ENCODE data around the gene EPB41L1. TPM values are rescaled to one million over a fixed set of nuclear protein-coding genes. Genes with fewer than 3 reads are reported as not detected.

The EPB41L1 gene
- polyA plus RNA-seq, 1 donor from 2014 or later, result 38.2 TPM

DNA sequence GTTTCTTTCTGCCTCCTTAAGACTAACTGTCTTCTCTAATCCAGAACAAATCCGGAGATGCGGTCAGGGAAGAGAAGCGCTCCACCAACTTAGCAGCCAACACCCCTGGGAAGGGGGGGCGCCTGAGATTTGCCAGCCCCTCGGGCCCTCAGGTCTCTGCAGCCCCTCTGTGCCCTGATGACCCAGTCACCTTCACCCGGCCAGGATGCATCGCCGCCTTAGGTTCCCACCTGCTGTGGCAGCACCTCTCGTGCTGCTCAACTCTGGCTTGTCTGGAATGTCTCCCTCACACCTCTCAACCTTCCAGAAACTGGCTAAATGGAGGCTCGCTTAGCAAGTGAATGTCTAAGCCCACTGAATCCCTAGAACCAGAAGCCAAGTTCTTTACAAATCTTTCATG, 53.7 kb downstream of the EPB41L1 start:
- H3K9me2 ChIP-seq (ENCODE audit: insufficient read depth, low read length), result no peaks in the 10 kb centered on the region
- no peaks in the 10 kb centered on the region for H4K20me1 ChIP-seq (ENCODE audit: insufficient read depth)
- no peak overlapping the region for H3K4me3 ChIP-seq (ENCODE audit: low read length)
- H3K36me3 ChIP-seq (ENCODE audit: insufficient read depth, low read length), result no peaks in the 10 kb centered on the region
- H3K79me2 ChIP-seq (replicated peaks; ENCODE audit: insufficient read depth, low read length), result no peaks in the 10 kb centered on the region
- H3K9ac ChIP-seq (ENCODE audit: low read length), result no peak overlapping the region
- no peaks in the 10 kb centered on the region for H3K27me3 ChIP-seq (ENCODE audit: insufficient read depth, low read depth, low read length)
- H3K9me3 ChIP-seq (ENCODE audit: low read length), result no peaks in the 10 kb centered on the region
- TF ChIP-seq MXI1 (conservative IDR thresholded peaks at IDR 0.05; ENCODE audit: poor library complexity, severe bottlenecking) (no peak), TAF1 (IDR thresholded peaks at IDR 0.05; ENCODE audit: low read depth) (no peak), SMC3 (conservative IDR thresholded peaks at IDR 0.05; ENCODE audit: poor library complexity) (no peak), POLR2AphosphoS5 (IDR thresholded peaks at IDR 0.05) (no peak), EZH2 (IDR thresholded peaks at IDR 0.05; ENCODE audit: borderline replicate concordance, insufficient read depth, low read length, poor library complexity, severe bottlenecking) (no peak), RAD21 (conservative IDR thresholded peaks at IDR 0.05) (no peak), EP300 (conservative IDR thresholded peaks at IDR 0.05; ENCODE audit: poor library complexity, severe bottlenecking) (no peak)
- TF ChIP-seq, protein P1, sequence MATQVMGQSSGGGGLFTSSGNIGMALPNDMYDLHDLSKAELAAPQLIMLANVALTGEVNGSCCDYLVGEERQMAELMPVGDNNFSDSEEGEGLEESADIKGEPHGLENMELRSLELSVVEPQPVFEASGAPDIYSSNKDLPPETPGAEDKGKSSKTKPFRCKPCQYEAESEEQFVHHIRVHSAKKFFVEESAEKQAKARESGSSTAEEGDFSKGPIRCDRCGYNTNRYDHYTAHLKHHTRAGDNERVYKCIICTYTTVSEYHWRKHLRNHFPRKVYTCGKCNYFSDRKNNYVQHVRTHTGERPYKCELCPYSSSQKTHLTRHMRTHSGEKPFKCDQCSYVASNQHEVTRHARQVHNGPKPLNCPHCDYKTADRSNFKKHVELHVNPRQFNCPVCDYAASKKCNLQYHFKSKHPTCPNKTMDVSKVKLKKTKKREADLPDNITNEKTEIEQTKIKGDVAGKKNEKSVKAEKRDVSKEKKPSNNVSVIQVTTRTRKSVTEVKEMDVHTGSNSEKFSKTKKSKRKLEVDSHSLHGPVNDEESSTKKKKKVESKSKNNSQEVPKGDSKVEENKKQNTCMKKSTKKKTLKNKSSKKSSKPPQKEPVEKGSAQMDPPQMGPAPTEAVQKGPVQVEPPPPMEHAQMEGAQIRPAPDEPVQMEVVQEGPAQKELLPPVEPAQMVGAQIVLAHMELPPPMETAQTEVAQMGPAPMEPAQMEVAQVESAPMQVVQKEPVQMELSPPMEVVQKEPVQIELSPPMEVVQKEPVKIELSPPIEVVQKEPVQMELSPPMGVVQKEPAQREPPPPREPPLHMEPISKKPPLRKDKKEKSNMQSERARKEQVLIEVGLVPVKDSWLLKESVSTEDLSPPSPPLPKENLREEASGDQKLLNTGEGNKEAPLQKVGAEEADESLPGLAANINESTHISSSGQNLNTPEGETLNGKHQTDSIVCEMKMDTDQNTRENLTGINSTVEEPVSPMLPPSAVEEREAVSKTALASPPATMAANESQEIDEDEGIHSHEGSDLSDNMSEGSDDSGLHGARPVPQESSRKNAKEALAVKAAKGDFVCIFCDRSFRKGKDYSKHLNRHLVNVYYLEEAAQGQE (IDR thresholded peaks at IDR 0.05; ENCODE audit: borderline replicate concordance), result no peak
- TF ChIP-seq, protein P2, sequence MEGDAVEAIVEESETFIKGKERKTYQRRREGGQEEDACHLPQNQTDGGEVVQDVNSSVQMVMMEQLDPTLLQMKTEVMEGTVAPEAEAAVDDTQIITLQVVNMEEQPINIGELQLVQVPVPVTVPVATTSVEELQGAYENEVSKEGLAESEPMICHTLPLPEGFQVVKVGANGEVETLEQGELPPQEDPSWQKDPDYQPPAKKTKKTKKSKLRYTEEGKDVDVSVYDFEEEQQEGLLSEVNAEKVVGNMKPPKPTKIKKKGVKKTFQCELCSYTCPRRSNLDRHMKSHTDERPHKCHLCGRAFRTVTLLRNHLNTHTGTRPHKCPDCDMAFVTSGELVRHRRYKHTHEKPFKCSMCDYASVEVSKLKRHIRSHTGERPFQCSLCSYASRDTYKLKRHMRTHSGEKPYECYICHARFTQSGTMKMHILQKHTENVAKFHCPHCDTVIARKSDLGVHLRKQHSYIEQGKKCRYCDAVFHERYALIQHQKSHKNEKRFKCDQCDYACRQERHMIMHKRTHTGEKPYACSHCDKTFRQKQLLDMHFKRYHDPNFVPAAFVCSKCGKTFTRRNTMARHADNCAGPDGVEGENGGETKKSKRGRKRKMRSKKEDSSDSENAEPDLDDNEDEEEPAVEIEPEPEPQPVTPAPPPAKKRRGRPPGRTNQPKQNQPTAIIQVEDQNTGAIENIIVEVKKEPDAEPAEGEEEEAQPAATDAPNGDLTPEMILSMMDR (IDR thresholded peaks at IDR 0.05; ENCODE audit: poor library complexity, severe bottlenecking), result no peak
- no peak overlapping the region for H3K4me2 ChIP-seq (ENCODE audit: low read length)
- H3K27ac ChIP-seq (ENCODE audit: low read length), result no peak overlapping the region
- no peak overlapping the region for H2AFZ ChIP-seq (ENCODE audit: low read depth, low read length)
- no peaks in the 10 kb centered on the region for H3F3A ChIP-seq (ENCODE audit: insufficient read depth, low read length, poor library complexity, severe bottlenecking)

DNA sequence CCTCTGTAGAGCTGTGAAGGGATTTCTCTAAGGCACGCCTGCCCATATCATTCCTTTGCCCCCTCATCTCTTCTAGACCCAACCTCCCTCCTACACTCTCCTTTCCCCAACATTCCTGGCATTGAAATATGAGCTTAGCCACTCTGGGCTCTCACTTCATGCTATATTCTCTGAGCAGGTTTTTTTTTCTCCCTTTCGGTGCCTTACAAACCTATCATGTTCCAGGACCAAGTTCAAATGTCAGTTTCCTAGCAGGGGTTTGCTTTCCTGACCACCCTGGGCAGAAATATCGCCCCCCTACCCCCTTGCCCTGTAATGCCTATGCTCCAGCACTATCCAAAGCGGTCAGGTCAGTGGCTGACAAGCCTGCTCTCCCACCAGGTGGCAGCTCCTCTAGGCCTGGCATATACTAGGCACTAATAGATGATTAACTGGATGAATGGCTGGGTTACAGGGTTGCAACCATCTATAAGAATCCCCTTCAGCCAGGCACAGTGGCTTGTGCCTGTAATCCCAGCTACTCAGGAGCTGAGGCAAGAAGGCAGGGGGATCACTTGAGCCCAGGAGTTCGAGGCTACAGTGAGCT, 56.0 kb downstream of the EPB41L1 start:
- peaks cover 5% of the 10 kb centered on the region for H3K36me3 ChIP-seq (ENCODE audit: insufficient read depth, low read length)
- H3K4me3 ChIP-seq (ENCODE audit: low read length), result no peak overlapping the region
- H3K4me2 ChIP-seq (ENCODE audit: low read length), result no peak overlapping the region
- no peaks in the 10 kb centered on the region for H3K9me2 ChIP-seq (ENCODE audit: insufficient read depth, low read length)
- H2AFZ ChIP-seq (ENCODE audit: low read depth, low read length), result no peak overlapping the region
- H3F3A ChIP-seq (ENCODE audit: insufficient read depth, low read length, poor library complexity, severe bottlenecking), result no peaks in the 10 kb centered on the region
- no peak overlapping the region for H3K9ac ChIP-seq (ENCODE audit: low read length)
- TF ChIP-seq, protein P1 (IDR thresholded peaks at IDR 0.05; ENCODE audit: borderline replicate concordance), result no peak
- TF ChIP-seq, protein P2 (IDR thresholded peaks at IDR 0.05; ENCODE audit: poor library complexity, severe bottlenecking), result no peak
- TF ChIP-seq EZH2 (IDR thresholded peaks at IDR 0.05; ENCODE audit: borderline replicate concordance, insufficient read depth, low read length, poor library complexity, severe bottlenecking), result no peak
- no peak for TF ChIP-seq SMC3 (conservative IDR thresholded peaks at IDR 0.05; ENCODE audit: poor library complexity)
- no peak for TF ChIP-seq TAF1 (IDR thresholded peaks at IDR 0.05; ENCODE audit: low read depth)
- no peak for TF ChIP-seq EP300 (conservative IDR thresholded peaks at IDR 0.05; ENCODE audit: poor library complexity, severe bottlenecking)
- no peak for TF ChIP-seq POLR2AphosphoS5 (IDR thresholded peaks at IDR 0.05)
- TF ChIP-seq RAD21 (conservative IDR thresholded peaks at IDR 0.05), result no peak
- TF ChIP-seq MXI1 (conservative IDR thresholded peaks at IDR 0.05; ENCODE audit: poor library complexity, severe bottlenecking), result no peak
- H3K9me3 ChIP-seq (ENCODE audit: low read length), result no peaks in the 10 kb centered on the region
- H3K27me3 ChIP-seq (ENCODE audit: insufficient read depth, low read depth, low read length), result no peaks in the 10 kb centered on the region
- H3K79me2 ChIP-seq (replicated peaks; ENCODE audit: insufficient read depth, low read length), result no peaks in the 10 kb centered on the region
- H4K20me1 ChIP-seq (ENCODE audit: insufficient read depth), result no peaks in the 10 kb centered on the region
- H3K27ac ChIP-seq (ENCODE audit: low read length), result no peak overlapping the region
